PC-9 (cell line): ENCODE data around the gene PRKAR2B. TPM values are rescaled to one million over a fixed set of nuclear protein-coding genes. Genes with fewer than 3 reads are reported as not detected.

Experiments used
- BruUV-seq: library from RNA; stranded (reverse); fragments of 400-500 nt; replicated peaks from 2 replicates; lab custom pipeline; 2021; lab: Mats Ljungman, UMichigan
- CTCF ChIA-PET: fragments of 300-600 bp; sonication (Branson Sonifier 250); formaldehyde crosslinking; loops from one replicate; lab custom pipeline; 2022; ENCODE audit warnings: antibody characterized with exemption; lab: Charles Lee
- POLR2A ChIA-PET: fragments of 300-600 bp; sonication (Branson Sonifier 250); formaldehyde crosslinking; loops from one replicate; lab custom pipeline; 2022; ENCODE audit warnings: antibody characterized with exemption; ENCODE audit not compliant: unreplicated experiment; lab: Charles Lee
- DNase-seq, 2 experiments: peaks; one replicate each; pipeline versions ENCODE4 v3.0.0 to v3.0.0-alpha.2; 2015 to 2022; ENCODE audit warnings: mixed read lengths in 1 of 2
- H2AFZ ChIP-seq: fragments of 200-600 bp; sonication (generic); 2 replicates; pipeline ENCODE4 v1.8.1; 2017; ENCODE audit warnings: antibody characterized with exemption
- H3F3A ChIP-seq: fragments of 200-600 bp; sonication (generic); 2 replicates; pipeline ENCODE4 v1.8.1; 2017; ENCODE audit warnings: antibody characterized with exemption, mild to moderate bottlenecking, low read depth; ENCODE audit not compliant: insufficient read depth
- H3K27ac ChIP-seq: fragments of 200-600 bp; sonication (generic); 2 replicates; pipeline ENCODE4 v1.6.1; 2016; ENCODE audit warnings: mixed run types
- H3K27me3 ChIP-seq: fragments of 200-600 bp; sonication (generic); 2 replicates; pipeline ENCODE4 v1.6.1; 2016; ENCODE audit warnings: low read depth, mixed run types; ENCODE audit not compliant: insufficient read depth
- H3K36me3 ChIP-seq: fragments of 200-600 bp; sonication (generic); 2 replicates; pipeline ENCODE4 v1.6.1; 2016; ENCODE audit warnings: low read depth, mixed run types
- H3K4me1 ChIP-seq: fragments of 200-600 bp; sonication (generic); replicated peaks from 2 replicates; pipeline ENCODE4 v1.6.1; 2016; ENCODE audit warnings: mixed run types; ENCODE audit not compliant: insufficient read depth
- H3K4me2 ChIP-seq: fragments of 200-600 bp; sonication (generic); 2 replicates; pipeline ENCODE4 v1.6.1; 2017; ENCODE audit warnings: mixed run types
- H3K4me3 ChIP-seq: fragments of 200-600 bp; sonication (generic); 2 replicates; pipeline ENCODE4 v1.6.1; 2016; ENCODE audit warnings: mixed run types
- H3K79me2 ChIP-seq: fragments of 200-600 bp; sonication (generic); 2 replicates; pipeline ENCODE4 v1.6.1; 2017; ENCODE audit warnings: low read depth, mixed run types
- H3K9me2 ChIP-seq: fragments of 200-600 bp; sonication (generic); 2 replicates; pipeline ENCODE4 v1.8.1; 2017; ENCODE audit warnings: mild to moderate bottlenecking; ENCODE audit not compliant: insufficient read depth
- H3K9me3 ChIP-seq: fragments of 200-600 bp; sonication (generic); 2 replicates; pipeline ENCODE4 v1.8.1; 2016; ENCODE audit warnings: low read depth; ENCODE audit not compliant: insufficient read depth
- H4K20me1 ChIP-seq: fragments of 200-600 bp; sonication (generic); 2 replicates; pipeline ENCODE4 v1.8.1; 2017; ENCODE audit not compliant: insufficient read depth
- CTCF ChIP-seq: fragments of 200-600 bp; sonication (generic); conservative IDR thresholded peaks from 2 replicates; pipeline ENCODE4 v1.6.1; 2017; ENCODE audit warnings: mixed run types, antibody characterized with exemption, mild to moderate bottlenecking, moderate library complexity
- EZH2 ChIP-seq: fragments of 200-600 bp; sonication (generic); IDR thresholded peaks from 2 replicates; pipeline ENCODE4 v1.8.0; 2017; ENCODE audit warnings: antibody characterized with exemption, low read depth
- intact Hi-C: fragments of 100-400 bp; cut with micrococcal nuclease; formaldehyde crosslinking; loops from one replicate; pipeline ENCODE4 v1.10.0; 2022; ENCODE audit not compliant: unreplicated experiment
- total RNA-seq: library from RNA; stranded (reverse); gene quantifications from 2 replicates; pipeline ENCODE4 v1.2.3, GENCODE V29; 2021

Gene PRKAR2B
- total RNA-seq, 1 experiment from 2014 or later = 2.9 TPM

- Histone ChIP-seq H3K9me2 (no peaks in the 10 kb centered on the region), H3K27ac (no peak overlapping the region), H3K4me1 (peaks cover 8% of the 10 kb centered on the region), H4K20me1 (peaks cover 65% of the 10 kb centered on the region), H3K4me3 (no peak overlapping the region), H3K79me2 (peaks cover 81% of the 10 kb centered on the region), H3K9me3 (no peaks in the 10 kb centered on the region), H2AFZ (no peak overlapping the region), H3F3A (peaks cover 9% of the 10 kb centered on the region; the same call in 1 of the 2 replicates), H3K36me3 (peaks cover 12% of the 10 kb centered on the region; the same call in 1 of the 2 replicates), H3K27me3 (no peaks in the 10 kb centered on the region), H3K4me2 (no peak overlapping the region)
- intact Hi-C loops = no loop called here
- ChIA-PET CTCF (no interaction called here), POLR2A (interaction anchor here (0.5 kb wide), 1 partner anchor 21 kb away, joined by 3 read pairs; no protein-coding TSS in a partner anchor)
- TF ChIP-seq CTCF (no peak), EZH2 (no peak)
- no peak for DNase-seq
- no TSS peak for BruUV-seq
These were observed 128.7 kb downstream of the PRKAR2B start for GRCh38 chr7:107173191-107173590.

GRCh38 chr7:107173691-107174406 is 129.3 kb downstream of the PRKAR2B start:
- Histone ChIP-seq H4K20me1 (peaks cover 65% of the 10 kb centered on the region), H3K79me2 (peaks cover 88% of the 10 kb centered on the region), H3K9me3 (no peaks in the 10 kb centered on the region), H3K4me1 (peaks cover 10% of the 10 kb centered on the region), H3K4me3 (no peak overlapping the region), H3F3A (peaks cover 8% of the 10 kb centered on the region; the same call in 1 of the 2 replicates), H2AFZ (no peak overlapping the region), H3K27ac (no peak overlapping the region), H3K36me3 (peaks cover 12% of the 10 kb centered on the region; the same call in 1 of the 2 replicates), H3K4me2 (no peak overlapping the region), H3K9me2 (no peaks in the 10 kb centered on the region), H3K27me3 (no peaks in the 10 kb centered on the region)
- no TSS peak for BruUV-seq
- intact Hi-C loops = no loop called here
- CTCF ChIA-PET = no interaction called here
- DNase-seq = no peak
- TF ChIP-seq EZH2 (no peak), CTCF (no peak)
- POLR2A ChIA-PET = no interaction called here

GRCh38 chr7:107179326-107180164 is 135.0 kb downstream of the PRKAR2B start:
- no peaks in the 10 kb centered on the region for H3K9me3 ChIP-seq
- peaks cover 51% of the 10 kb centered on the region for H3K79me2 ChIP-seq
- CTCF ChIA-PET = interaction anchor here (0.6 kb wide), 1 partner anchor 137 kb away, joined by 3 read pairs; no protein-coding TSS in a partner anchor
- intact Hi-C loops = no loop called here
- H3K36me3 ChIP-seq = peaks cover 47% of the 10 kb centered on the region
- peaks cover 20% of the 10 kb centered on the region for H3K4me1 ChIP-seq
- DNase-seq = peak in 1 of 2 experiments; percentile 53
- POLR2A ChIA-PET = interaction anchor here (0.5 to 0.6 kb wide), 2 partner anchors 10 to 11 kb away, joined by 3 to 4 read pairs; partner anchors contain the start of gene HBP1
- H3K4me3 ChIP-seq = no peak overlapping the region
- peaks cover 18% of the 10 kb centered on the region; the same call in 1 of the 2 replicates for H3F3A ChIP-seq
- H3K27ac ChIP-seq = peak overlapping the region; percentile 64
- TF ChIP-seq EZH2 (no peak), CTCF (no peak)
- H3K9me2 ChIP-seq = no peaks in the 10 kb centered on the region
- H3K27me3 ChIP-seq = no peaks in the 10 kb centered on the region
- H2AFZ ChIP-seq = no peak overlapping the region
- BruUV-seq = no TSS peak
- H4K20me1 ChIP-seq = peaks cover 49% of the 10 kb centered on the region
- H3K4me2 ChIP-seq = peak overlapping the region; percentile 35; the same call in 1 of the 2 replicates
